ENCODE results near the gene PRMT7.

- TF ChIP-seq, protein P1, sequence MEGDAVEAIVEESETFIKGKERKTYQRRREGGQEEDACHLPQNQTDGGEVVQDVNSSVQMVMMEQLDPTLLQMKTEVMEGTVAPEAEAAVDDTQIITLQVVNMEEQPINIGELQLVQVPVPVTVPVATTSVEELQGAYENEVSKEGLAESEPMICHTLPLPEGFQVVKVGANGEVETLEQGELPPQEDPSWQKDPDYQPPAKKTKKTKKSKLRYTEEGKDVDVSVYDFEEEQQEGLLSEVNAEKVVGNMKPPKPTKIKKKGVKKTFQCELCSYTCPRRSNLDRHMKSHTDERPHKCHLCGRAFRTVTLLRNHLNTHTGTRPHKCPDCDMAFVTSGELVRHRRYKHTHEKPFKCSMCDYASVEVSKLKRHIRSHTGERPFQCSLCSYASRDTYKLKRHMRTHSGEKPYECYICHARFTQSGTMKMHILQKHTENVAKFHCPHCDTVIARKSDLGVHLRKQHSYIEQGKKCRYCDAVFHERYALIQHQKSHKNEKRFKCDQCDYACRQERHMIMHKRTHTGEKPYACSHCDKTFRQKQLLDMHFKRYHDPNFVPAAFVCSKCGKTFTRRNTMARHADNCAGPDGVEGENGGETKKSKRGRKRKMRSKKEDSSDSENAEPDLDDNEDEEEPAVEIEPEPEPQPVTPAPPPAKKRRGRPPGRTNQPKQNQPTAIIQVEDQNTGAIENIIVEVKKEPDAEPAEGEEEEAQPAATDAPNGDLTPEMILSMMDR (IDR thresholded peaks at IDR 0.05) = no peak
- TF ChIP-seq SIN3A (IDR thresholded peaks at IDR 0.05; ENCODE audit: borderline replicate concordance, insufficient read depth, low read depth, low read length) = no peak
- no peak for TF ChIP-seq TCF7L2 (IDR thresholded peaks at IDR 0.05; ENCODE audit: low read depth, low read length)
- TF ChIP-seq REST (IDR thresholded peaks at IDR 0.05; ENCODE audit: insufficient read depth in 1 of 2, low read depth in 2 of 2, low read length in 1 of 2) = no peak
Observed at GRCh38 chr16:68356249-68356918, 45.6 kb downstream of the PRMT7 start.

All from Panc1 (cell line).